Stimulated activated CD4-positive, alpha-beta T cell treated with anti-CD3 and anti-CD28 coated beads, Interleukin-2, amount 100 ng/mL, for 4 hours (primary cell): ENCODE data around the gene B4GALNT3.

Source experiments
- DNase-seq: peaks from one replicate; pipeline ENCODE4 v3.0.0-alpha.2; 2020; ENCODE audit warnings: low read depth

Gene B4GALNT3

GRCh38 chr12:593396-594270 lies 133.9 kb downstream of the B4GALNT3 start:
- DNase-seq = no peak

DNA sequence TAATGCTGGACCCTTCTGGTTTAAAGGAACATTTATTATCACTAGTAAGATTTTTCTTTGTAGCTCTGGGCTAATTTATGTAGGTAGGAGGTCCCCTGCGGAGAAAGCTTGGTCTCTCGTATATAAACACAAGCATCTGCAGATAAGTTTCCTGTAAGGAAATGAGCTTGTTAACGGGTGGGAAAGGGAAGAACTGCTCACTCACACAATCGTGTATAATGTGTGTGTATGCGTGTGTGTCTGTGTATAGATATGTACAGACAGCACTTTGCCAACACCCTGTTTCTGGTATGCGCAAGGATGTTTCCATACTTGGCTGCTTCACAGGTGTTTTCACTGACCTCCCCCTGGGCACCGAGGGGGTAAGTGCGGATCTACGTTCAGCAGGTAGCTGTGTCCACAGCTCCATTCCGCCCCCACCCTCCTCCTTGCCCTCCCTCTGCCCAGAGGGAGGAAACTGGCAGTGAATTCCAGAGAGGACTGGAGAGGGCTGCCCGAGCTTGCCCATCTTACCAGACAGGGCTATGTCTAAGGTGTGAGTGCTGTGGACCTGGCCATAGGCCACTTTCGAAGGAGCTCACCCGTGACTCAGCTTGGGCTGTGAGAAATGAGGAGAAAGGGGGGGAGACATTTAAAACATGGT lies 138.3 kb downstream of the B4GALNT3 start:
- DNase-seq = no peak

- no peak for DNase-seq
These were observed 140.0 kb downstream of the B4GALNT3 start for GRCh38 chr12:599756-600155.

GRCh38 chr12:601976-602699 lies 142.4 kb downstream of the B4GALNT3 start:
- DNase-seq = no peak

- no peak for DNase-seq
These were observed 142.9 kb downstream of the B4GALNT3 start for GRCh38 chr12:602700-603068.

GRCh38 chr12:604956-605355 lies 145.2 kb downstream of the B4GALNT3 start:
- no peak for DNase-seq

- no peak for DNase-seq
These were observed 147.8 kb downstream of the B4GALNT3 start for GRCh38 chr12:607541-608001.

GRCh38 chr12:608413-608812 lies 148.7 kb downstream of the B4GALNT3 start:
- no peak for DNase-seq

DNA sequence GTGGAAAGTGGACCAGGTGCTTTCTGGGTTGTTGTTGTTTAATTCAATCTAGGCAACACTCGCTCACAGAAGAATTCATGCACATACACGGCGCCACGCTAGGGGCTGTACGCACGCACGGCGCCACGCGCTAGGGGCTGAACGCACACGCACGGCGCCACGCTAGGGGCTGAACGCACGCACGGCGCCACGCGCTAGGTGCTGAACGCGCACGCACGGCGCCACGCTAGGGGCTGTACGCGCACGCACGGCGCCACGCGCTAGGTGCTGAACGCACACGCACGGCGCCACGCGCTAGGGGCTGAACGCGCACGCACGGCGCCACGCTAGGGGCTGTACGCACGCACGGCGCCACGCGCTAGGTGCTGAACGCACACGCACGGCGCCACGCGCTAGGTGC lies 149.2 kb downstream of the B4GALNT3 start:
- no peak for DNase-seq

- DNase-seq = no peak
These were observed 152.0 kb downstream of the B4GALNT3 start for GRCh38 chr12:611721-612120.

- no peak for DNase-seq
These were observed 152.6 kb downstream of the B4GALNT3 start for GRCh38 chr12:612293-612692.

DNA sequence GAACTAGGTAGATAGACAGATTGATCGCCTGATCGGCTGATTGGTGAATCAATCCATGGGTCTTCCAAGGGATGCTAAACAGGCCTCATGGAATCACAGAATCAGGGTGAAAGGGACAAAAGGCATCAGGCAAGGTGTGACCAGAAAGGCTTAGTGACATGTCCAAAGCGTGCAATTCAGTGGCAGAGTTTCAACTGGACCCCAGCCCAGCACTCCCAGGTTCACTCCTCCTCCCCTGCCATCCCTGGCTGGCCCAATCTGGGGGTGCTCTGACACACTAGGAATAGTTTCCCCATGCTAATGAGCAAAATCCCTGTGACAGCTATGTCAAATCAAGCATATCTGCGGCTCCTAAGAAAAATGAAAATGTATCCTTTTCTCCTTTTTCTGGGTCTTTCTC lies 153.1 kb downstream of the B4GALNT3 start:
- no peak for DNase-seq
